NT2/D1 (cell line): ENCODE results near the gene RBBP5.

ENCODE experiments used
- SUZ12 ChIP-seq: IDR thresholded peaks from 2 replicates; pipeline ENCODE4 v1.6.1; 2011; ENCODE audit not compliant: insufficient read length, insufficient read depth; ENCODE audit errors: extremely low read depth
- YY1 ChIP-seq: IDR thresholded peaks from 2 replicates; pipeline ENCODE4 v1.6.1; 2011; ENCODE audit not compliant: insufficient read length, insufficient read depth
- ZNF274 ChIP-seq: IDR thresholded peaks from 2 replicates; pipeline ENCODE4 v1.6.1; 2011; ENCODE audit warnings: mild to moderate bottlenecking, low read depth, low read length

DNA sequence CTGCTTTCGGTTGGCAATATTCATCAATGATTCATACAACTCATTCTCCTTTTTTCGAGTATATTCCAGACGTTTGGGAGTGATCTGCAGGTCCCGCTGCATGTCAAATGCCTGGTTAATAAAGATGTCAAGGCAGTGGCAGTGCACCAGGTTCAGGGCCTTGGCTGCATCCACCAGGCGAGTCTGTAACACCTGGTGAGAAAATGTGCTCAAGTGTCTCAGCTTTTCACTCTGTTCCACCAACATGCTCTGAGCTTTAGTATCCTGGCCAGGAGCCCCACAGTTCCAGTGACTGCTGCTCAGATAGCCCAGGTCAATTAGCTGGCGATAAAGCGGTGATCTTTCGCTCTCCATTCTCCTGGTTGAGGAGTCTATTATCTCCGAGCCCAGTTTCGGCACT lies 47.5 kb upstream of the RBBP5 start:
- no peak for TF ChIP-seq ZNF274
- no peak for TF ChIP-seq SUZ12
- TF ChIP-seq YY1, result no peak
